CD8-positive, alpha-beta memory T cell (primary cell): ENCODE data around the gene BIN1. TPM values are rescaled to one million over a fixed set of nuclear protein-coding genes. Genes with fewer than 3 reads are reported as not detected.
A peak's percentile ranks its signal among the peaks of the same experiment; 100 is the strongest.

ENCODE experiments used
- CTCF ChIA-PET: fragments of 350-600 bp; sonication (Branson Sonifier 250); formaldehyde crosslinking; loops from one replicate; lab custom pipeline; 2021; ENCODE audit warnings: antibody characterized with exemption; lab: Charles Lee
- POLR2A ChIA-PET: fragments of 350-600 bp; sonication (Branson Sonifier 250); formaldehyde crosslinking; loops from one replicate; lab custom pipeline; 2021; ENCODE audit warnings: antibody characterized with exemption; lab: Charles Lee
- DNase-seq, 5 donors: peaks; one replicate each; pipeline versions ENCODE4 v3.0.0 to v3.0.0-alpha.2; 2020 to 2022; ENCODE audit warnings: mixed read lengths in 1 of 5
- H3K27ac ChIP-seq: one replicate; pipeline ENCODE4 v1.7.0; 2013; ENCODE audit warnings: low read depth, mild to moderate bottlenecking, low read length, moderate library complexity
- H3K27me3 ChIP-seq: 2 replicates; pipeline ENCODE4 v1.7.0; 2013; ENCODE audit warnings: low read length, mild to moderate bottlenecking; ENCODE audit not compliant: insufficient read depth, poor library complexity, severe bottlenecking
- H3K36me3 ChIP-seq: 2 replicates; pipeline ENCODE4 v1.7.0; 2013; ENCODE audit warnings: mild to moderate bottlenecking, low read length, moderate library complexity; ENCODE audit not compliant: insufficient read depth
- H3K4me1 ChIP-seq: 2 replicates; pipeline ENCODE4 v1.7.0; 2013; ENCODE audit warnings: mild to moderate bottlenecking, low read length, moderate library complexity; ENCODE audit not compliant: insufficient read depth
- H3K4me3 ChIP-seq: 2 replicates; pipeline ENCODE4 v1.7.0; 2013; ENCODE audit warnings: mild to moderate bottlenecking, low read length
- H3K9me3 ChIP-seq: 2 replicates; pipeline ENCODE4 v1.7.0; 2013; ENCODE audit warnings: mild to moderate bottlenecking, low read length
- H3K27ac Mint-ChIP-seq, 8 donors: one replicate each; pipeline ENCODE4 v1.8.0; 2020 to 2021; ENCODE audit warnings: mixed read lengths in 8 of 8, mild to moderate bottlenecking in 6 of 8, inconsistent platforms in 3 of 8, moderate library complexity in 3 of 8
- H3K27me3 Mint-ChIP-seq, 2 donors: one replicate each; pipeline ENCODE4 v1.8.0; 2020 to 2021; ENCODE audit warnings: mixed read lengths in 2 of 2, mild to moderate bottlenecking in 1 of 2, moderate library complexity in 1 of 2
- H3K36me3 Mint-ChIP-seq, 3 donors: one replicate each; pipeline ENCODE4 v1.8.0; 2020 to 2021; ENCODE audit warnings: mixed read lengths in 3 of 3, inconsistent platforms in 1 of 3, mild to moderate bottlenecking in 1 of 3
- H3K4me1 Mint-ChIP-seq, 3 donors: one replicate each; pipeline ENCODE4 v1.8.0; 2020 to 2021; ENCODE audit warnings: mixed read lengths in 3 of 3, inconsistent platforms in 1 of 3, mild to moderate bottlenecking in 1 of 3
- H3K4me3 Mint-ChIP-seq, 7 donors: one replicate each; pipeline ENCODE4 v1.8.0; 2020 to 2021; ENCODE audit warnings: mixed read lengths in 7 of 7, mild to moderate bottlenecking in 6 of 7, moderate library complexity in 4 of 7, inconsistent platforms in 2 of 7
- H3K9me3 Mint-ChIP-seq, 5 donors: one replicate each; pipeline ENCODE4 v1.8.0; 2020 to 2022; ENCODE audit warnings: mixed read lengths in 5 of 5, mild to moderate bottlenecking in 3 of 5, moderate library complexity in 2 of 5, inconsistent platforms in 1 of 5
- polyA plus RNA-seq: library from polyadenylated mRNA; unstranded; fragments of 300-500 nt; fragmentation: Illumina TruSeq; gene quantifications from one replicate; pipeline ENCODE4 v1.2.3, GENCODE V29; 2021
- total RNA-seq, 2 experiments: library from RNA; stranded (reverse); gene quantifications; one replicate each; pipeline ENCODE4 v1.2.3, GENCODE V29; 2021

BIN1 gene
- total and polyA plus RNA-seq, 3 experiments from 2014 or later = 84.9 to 163 (median 87.3) TPM

DNA sequence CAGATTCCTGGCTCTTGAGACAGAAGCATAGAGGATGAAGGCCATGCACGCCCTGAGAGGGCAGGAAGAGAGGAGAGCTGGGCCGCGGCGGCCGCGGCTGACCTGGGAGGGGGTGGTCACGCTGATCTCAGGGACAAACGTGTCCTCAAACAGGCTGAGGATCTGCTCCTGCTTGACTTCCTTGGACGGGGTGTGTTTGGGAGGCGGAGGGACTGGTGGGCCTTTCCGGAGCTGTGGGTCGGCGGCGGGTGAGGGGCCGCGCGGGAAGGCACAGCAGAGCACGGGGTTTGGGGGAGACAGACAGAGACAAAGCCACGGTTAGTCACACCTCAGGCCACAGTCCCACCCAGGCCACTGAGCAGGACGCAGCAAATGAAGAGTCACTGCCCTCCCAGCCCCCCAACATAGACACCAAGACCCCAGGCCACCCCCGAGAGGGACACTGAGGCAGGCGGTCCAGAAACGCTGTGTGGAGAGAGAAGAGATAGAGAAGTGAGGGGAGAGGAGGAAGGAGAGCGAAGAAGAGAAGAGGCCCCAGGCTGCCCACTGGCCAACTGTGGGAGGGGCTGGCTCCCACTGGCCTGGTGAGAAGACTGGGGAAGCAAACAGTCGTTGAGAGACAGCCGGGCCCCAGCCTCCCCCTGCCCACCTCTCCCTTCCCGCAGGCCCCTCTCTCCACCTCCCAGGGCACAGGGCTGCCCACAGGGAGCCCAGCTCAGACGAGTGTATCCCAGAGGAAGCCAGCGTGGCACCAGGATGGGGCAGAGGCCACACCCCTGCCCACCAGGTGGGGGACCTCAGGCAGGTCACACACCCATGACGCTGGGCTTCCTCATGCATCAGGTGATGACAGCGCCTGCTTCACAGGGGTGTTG, 49.3 kb downstream of the BIN1 start:
- ChIA-PET CTCF (no interaction called here), POLR2A (no interaction called here)
- no peaks in the 10 kb centered on the region for H3K27me3 ChIP-seq
- peaks cover 5% of the 10 kb centered on the region for H3K36me3 ChIP-seq
- Mint-ChIP-seq H3K36me3 (peaks cover 0 to 78% (median 3%) of the 10 kb centered on the region in 3 donors), H3K4me3 (no peak overlapping the region), H3K27me3 (no peaks in the 10 kb centered on the region), H3K9me3 (no peaks in the 10 kb centered on the region), H3K4me1 (peaks cover 7 to 15% (median 7%) of the 10 kb centered on the region in 3 donors), H3K27ac (peak overlapping the region in 4 of 8 donors; percentile 21 to 72 (median 58))
- H3K4me1 ChIP-seq = no peaks in the 10 kb centered on the region
- no peak for DNase-seq
- H3K4me3 ChIP-seq = no peak overlapping the region
- H3K27ac ChIP-seq = no peak overlapping the region
- H3K9me3 ChIP-seq = no peaks in the 10 kb centered on the region

- no peaks in the 10 kb centered on the region for H3K9me3 ChIP-seq
- no peaks in the 10 kb centered on the region for H3K9me3 Mint-ChIP-seq
Observed at GRCh38 chr2:127056631-127057370, 50.2 kb downstream of the BIN1 start.

DNA sequence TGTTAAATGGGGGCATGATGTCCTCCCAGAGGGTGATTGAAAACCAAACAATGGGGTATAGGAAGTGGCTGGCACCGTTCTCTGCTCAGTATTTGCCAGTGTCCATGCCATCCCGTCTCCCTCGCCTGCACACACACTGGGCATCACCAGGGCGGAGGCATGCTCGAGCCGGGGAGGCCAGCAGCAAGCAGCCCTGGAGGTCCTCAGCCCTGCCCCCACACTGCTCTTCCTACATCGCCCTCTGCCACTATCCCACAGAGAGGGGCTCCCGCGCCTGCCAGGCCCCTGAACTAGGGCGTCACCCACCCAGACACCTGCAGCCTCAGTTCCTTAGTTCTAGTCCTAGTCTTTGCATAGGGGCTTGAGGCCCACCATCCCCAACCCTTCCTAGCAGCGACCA, 50.9 kb downstream of the BIN1 start:
- DNase-seq = no peak
- peak overlapping the region in 2 of 8 donors; percentile 27 to 29 for H3K27ac Mint-ChIP-seq
- no peak overlapping the region for H3K4me3 Mint-ChIP-seq
- no peaks in the 10 kb centered on the region for H3K4me1 ChIP-seq
- H3K27me3 Mint-ChIP-seq = no peaks in the 10 kb centered on the region
- H3K27ac ChIP-seq = no peak overlapping the region
- no peaks in the 10 kb centered on the region for H3K9me3 ChIP-seq
- CTCF ChIA-PET = interaction anchor here (0.9 kb wide), 1 partner anchor 12 kb away, joined by 3 read pairs; no protein-coding TSS in a partner anchor
- H3K4me1 Mint-ChIP-seq = peaks cover 7 to 21% (median 8%) of the 10 kb centered on the region in 3 donors
- no peaks in the 10 kb centered on the region for H3K9me3 Mint-ChIP-seq
- peaks cover 0 to 70% (median 0%) of the 10 kb centered on the region in 3 donors for H3K36me3 Mint-ChIP-seq
- H3K27me3 ChIP-seq = no peaks in the 10 kb centered on the region
- H3K4me3 ChIP-seq = no peak overlapping the region
- POLR2A ChIA-PET = no interaction called here
- H3K36me3 ChIP-seq = peaks cover 4% of the 10 kb centered on the region

More at GRCh38 chr2:127056631-127057370, 50.2 kb downstream of the BIN1 start:
- Mint-ChIP-seq H3K36me3 (peaks cover 0 to 74% (median 0%) of the 10 kb centered on the region in 3 donors), H3K4me3 (no peak overlapping the region), H3K4me1 (peaks cover 7 to 17% (median 8%) of the 10 kb centered on the region in 3 donors), H3K27ac (peak overlapping the region in 2 of 8 donors; percentile 51 to 72), H3K27me3 (no peaks in the 10 kb centered on the region)
- Histone ChIP-seq H3K27ac (no peak overlapping the region), H3K36me3 (peaks cover 4% of the 10 kb centered on the region), H3K4me3 (no peak overlapping the region), H3K27me3 (no peaks in the 10 kb centered on the region), H3K4me1 (no peaks in the 10 kb centered on the region)
- DNase-seq = no peak
- ChIA-PET POLR2A (no interaction called here), CTCF (interaction anchor here (0.9 kb wide), 1 partner anchor 11 kb away, joined by 3 read pairs; no protein-coding TSS in a partner anchor)

DNA sequence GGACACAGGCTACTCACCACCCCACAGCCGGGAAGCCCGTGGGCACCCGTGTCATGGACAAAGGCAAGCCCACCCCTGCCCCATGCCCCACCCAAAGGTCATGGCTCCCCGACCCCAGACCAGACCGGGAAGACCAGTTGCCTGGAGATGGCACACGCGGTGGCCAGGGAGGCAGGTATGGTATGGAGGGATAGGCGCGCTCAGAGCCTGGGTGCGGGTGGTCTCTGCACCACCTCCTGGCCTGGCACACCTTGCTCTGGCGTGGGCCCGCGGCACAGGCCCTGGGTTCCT, 51.2 kb downstream of the BIN1 start:
- H3K36me3 ChIP-seq = peaks cover 4% of the 10 kb centered on the region
- H3K27me3 ChIP-seq = no peaks in the 10 kb centered on the region
- no peaks in the 10 kb centered on the region for H3K9me3 ChIP-seq
- H3K4me1 ChIP-seq = no peaks in the 10 kb centered on the region
- ChIA-PET CTCF (interaction anchor here (1.5 kb wide), 1 partner anchor 12 kb away, joined by 5 read pairs; no protein-coding TSS in a partner anchor), POLR2A (no interaction called here)
- Mint-ChIP-seq H3K4me1 (peaks cover 7 to 21% (median 8%) of the 10 kb centered on the region in 3 donors), H3K9me3 (no peaks in the 10 kb centered on the region), H3K27ac (peak overlapping the region in 1 of 8 donors; percentile 27), H3K4me3 (no peak overlapping the region), H3K36me3 (peaks cover 0 to 69% (median 0%) of the 10 kb centered on the region in 3 donors), H3K27me3 (no peaks in the 10 kb centered on the region)
- H3K4me3 ChIP-seq = no peak overlapping the region
- DNase-seq = peak in 1 of 5 donors; percentile 43
- no peak overlapping the region for H3K27ac ChIP-seq

GRCh38 chr2:127054996-127055785, 51.8 kb downstream of the BIN1 start:
- peaks cover 7 to 27% (median 10%) of the 10 kb centered on the region in 3 donors for H3K4me1 Mint-ChIP-seq
- H3K36me3 ChIP-seq = peaks cover 4% of the 10 kb centered on the region
- CTCF ChIA-PET = interaction anchor here (1.5 kb wide), 1 partner anchor 13 kb away, joined by 5 read pairs; no protein-coding TSS in a partner anchor

GRCh38 chr2:127054604-127054930, 52.4 kb downstream of the BIN1 start:
- Mint-ChIP-seq H3K9me3 (no peaks in the 10 kb centered on the region), H3K4me1 (peaks cover 7 to 29% (median 11%) of the 10 kb centered on the region in 3 donors), H3K4me3 (no peak overlapping the region), H3K36me3 (peaks cover 0 to 65% (median 0%) of the 10 kb centered on the region in 3 donors), H3K27ac (peak overlapping the region in 3 of 8 donors; percentile 57 to 74 (median 62)), H3K27me3 (no peaks in the 10 kb centered on the region)
- ChIA-PET CTCF (interaction anchor here (1.5 kb wide), 1 partner anchor 13 kb away, joined by 5 read pairs; no protein-coding TSS in a partner anchor), POLR2A (no interaction called here)
- H3K27me3 ChIP-seq = no peaks in the 10 kb centered on the region
- H3K36me3 ChIP-seq = peaks cover 4% of the 10 kb centered on the region
- no peak overlapping the region for H3K27ac ChIP-seq
- no peaks in the 10 kb centered on the region for H3K9me3 ChIP-seq
- peaks cover 3% of the 10 kb centered on the region for H3K4me1 ChIP-seq
- DNase-seq = no peak
- H3K4me3 ChIP-seq = no peak overlapping the region

More at GRCh38 chr2:127054996-127055785, 51.8 kb downstream of the BIN1 start:
- Histone ChIP-seq H3K4me1 (peaks cover 3% of the 10 kb centered on the region), H3K4me3 (no peak overlapping the region), H3K27ac (no peak overlapping the region), H3K9me3 (no peaks in the 10 kb centered on the region), H3K27me3 (no peaks in the 10 kb centered on the region)
- Mint-ChIP-seq H3K27ac (no peak overlapping the region), H3K36me3 (peaks cover 0 to 69% (median 0%) of the 10 kb centered on the region in 3 donors), H3K4me3 (no peak overlapping the region), H3K9me3 (no peaks in the 10 kb centered on the region), H3K27me3 (no peaks in the 10 kb centered on the region)
- peak in 1 of 5 donors; percentile 44 for DNase-seq
- POLR2A ChIA-PET = no interaction called here

GRCh38 chr2:127053731-127054603, 53.0 kb downstream of the BIN1 start:
- POLR2A ChIA-PET = no interaction called here
- CTCF ChIA-PET = interaction anchor here (1.5 kb wide), 1 partner anchor 14 kb away, joined by 5 read pairs; no protein-coding TSS in a partner anchor
- Mint-ChIP-seq H3K27me3 (no peaks in the 10 kb centered on the region), H3K36me3 (peaks cover 0 to 65% (median 0%) of the 10 kb centered on the region in 3 donors), H3K4me1 (peaks cover 7 to 29% (median 11%) of the 10 kb centered on the region in 3 donors), H3K4me3 (no peak overlapping the region), H3K9me3 (no peaks in the 10 kb centered on the region), H3K27ac (peak overlapping the region in 6 of 8 donors; percentile 8 to 74 (median 56))
- Histone ChIP-seq H3K4me1 (peaks cover 3% of the 10 kb centered on the region), H3K4me3 (no peak overlapping the region), H3K27me3 (no peaks in the 10 kb centered on the region), H3K27ac (no peak overlapping the region), H3K36me3 (peaks cover 4% of the 10 kb centered on the region), H3K9me3 (no peaks in the 10 kb centered on the region)
- DNase-seq = peak in 1 of 5 donors; percentile 48
